GM12878 (cell line): ENCODE results near the gene HNRNPU. TPM values are rescaled to one million over a fixed set of nuclear protein-coding genes. Genes with fewer than 3 reads are reported as not detected.

Experiments used
- ATAC-seq: fragments of 200-7000 bp; cut with Tn5 transposase; 3 replicates; pipeline ENCODE4 v1.9.1; 2020; ENCODE audit warnings: mild to moderate bottlenecking, moderate library complexity
- BruUV-seq: library from RNA; stranded (reverse); fragments of 400-500 nt; replicated peaks from 2 replicates; lab custom pipeline; 2021; lab: Mats Ljungman, UMichigan
- CTCF ChIA-PET: fragments of 300-600 bp; sonication (Branson Sonifier 250); formaldehyde crosslinking; extraction: SDS; loops from one replicate; lab custom pipeline; 2021; ENCODE audit warnings: inconsistent platforms; lab: Yijun Ruan, JAX
- POLR2A ChIA-PET: fragments of 350-600 bp; formaldehyde crosslinking; extraction: SDS; loops from one replicate; lab custom pipeline; 2021; ENCODE audit warnings: inconsistent platforms; lab: Charles Lee
- RAD21 ChIA-PET: fragments of 300-600 bp; sonication (Branson Sonifier 250); formaldehyde crosslinking; loops from one replicate; lab custom pipeline; 2023; ENCODE audit warnings: antibody characterized with exemption; ENCODE audit not compliant: unreplicated experiment; lab: Charles Lee
- SMC1A ChIA-PET: fragments of 300-600 bp; sonication (Branson Sonifier 250); formaldehyde crosslinking; loops from one replicate; lab custom pipeline; 2023; ENCODE audit not compliant: unreplicated experiment, uncharacterized antibody; lab: Charles Lee
- DNase-seq: peaks from one replicate; pipeline ENCODE4 v3.0.0-alpha.2; 2011; ENCODE audit warnings: low read depth, low spot score
- FAIRE-seq: peaks from 3 replicates; lab custom pipeline; 2011; peaks lifted over from hg19 to GRCh38; lab: Jason Lieb, UNC
- H2AFZ ChIP-seq: 2 replicates; pipeline ENCODE4 v1.6.0; 2011; ENCODE audit warnings: low read depth, low read length, control low read depth; ENCODE audit not compliant: control insufficient read depth
- H3K27ac ChIP-seq: 2 replicates; pipeline ENCODE4 v1.5.1; 2011; ENCODE audit warnings: control low read depth; ENCODE audit not compliant: control insufficient read depth, insufficient read depth
- H3K27me3 ChIP-seq, 2 experiments: replicated peaks in 1 of 2; 2 replicates each; pipeline versions ENCODE4 v1.6.0 to v1.6.1; 2011; ENCODE audit warnings: low read length in 1 of 2; ENCODE audit not compliant: control insufficient read depth in 2 of 2, insufficient read depth in 2 of 2
- H3K36me3 ChIP-seq, 2 experiments: 2 replicates each; pipeline ENCODE4 v1.5.1; 2011; ENCODE audit warnings: low read length in 1 of 2; ENCODE audit not compliant: control insufficient read depth in 2 of 2, insufficient read depth in 2 of 2
- H3K4me1 ChIP-seq: 2 replicates; pipeline ENCODE4 v1.6.1; 2011; ENCODE audit warnings: mild to moderate bottlenecking, low read length, moderate library complexity, mixed read lengths; ENCODE audit not compliant: control insufficient read depth, insufficient read depth
- H3K4me2 ChIP-seq: 2 replicates; pipeline ENCODE4 v1.6.0; 2011; ENCODE audit warnings: control low read depth; ENCODE audit not compliant: control insufficient read depth, insufficient read depth
- H3K4me3 ChIP-seq: fragments of 200-600 bp; sonication (generic); 2 replicates; pipeline ENCODE4 v1.5.1; 2016
- H3K79me2 ChIP-seq: 2 replicates; pipeline ENCODE4 v1.6.0; 2011; ENCODE audit warnings: low read length; ENCODE audit not compliant: control insufficient read depth, insufficient read depth
- H3K9ac ChIP-seq: 2 replicates; pipeline ENCODE4 v1.8.0; 2011; ENCODE audit warnings: low read length, control low read depth, mixed read lengths; ENCODE audit not compliant: control insufficient read depth, insufficient read depth
- H3K9me3 ChIP-seq: replicated peaks from 3 replicates; pipeline ENCODE4 v1.5.1; 2011; ENCODE audit warnings: mild to moderate bottlenecking, low read length; ENCODE audit not compliant: control insufficient read depth, insufficient read depth
- H4K20me1 ChIP-seq: 2 replicates; pipeline ENCODE4 v1.6.0; 2011; ENCODE audit not compliant: control insufficient read depth, insufficient read depth
- CHD2 ChIP-seq: IDR thresholded peaks from 2 replicates; pipeline ENCODE4 v1.6.1; 2011; ENCODE audit warnings: low read depth, low read length, improper control_type of control experiment, borderline replicate concordance
- PAX8 ChIP-seq: fragments of 450-650 bp; IDR thresholded peaks from 2 replicates; pipeline ENCODE4 v1.6.1; 2017; ENCODE audit warnings: mild to moderate bottlenecking, moderate library complexity
- REST ChIP-seq: IDR thresholded peaks from 2 replicates; pipeline ENCODE4 v1.6.1; 2012; ENCODE audit warnings: mild to moderate bottlenecking, low read depth, low read length
- ZZZ3 ChIP-seq: IDR thresholded peaks from 2 replicates; pipeline ENCODE4 v1.6.1; 2011; ENCODE audit warnings: low read depth; ENCODE audit not compliant: control insufficient read depth, insufficient read length
- WGBS: methylation state at CpG from one replicate; pipeline ENCODE4 v1.1.6; 2016; ENCODE audit warnings: low lambda C conversion rate; ENCODE audit not compliant: insufficient replicate concordance, insufficient coverage; ENCODE audit errors: missing lambda C conversion rate; 5-methylcytosine and 5-hydroxymethylcytosine counted together
- in situ Hi-C: fragments of 300-500 bp; cut with MboI; formaldehyde crosslinking; loops from 9 replicates; pipeline ENCODE4 v1.14.3; 2018; ENCODE audit warnings: mixed read lengths
- intact Hi-C: fragments of 100-400 bp; cut with micrococcal nuclease; formaldehyde crosslinking; loops from one replicate; pipeline ENCODE4 v1.14.2; 2022; ENCODE audit not compliant: unreplicated experiment
- polyA plus RNA-seq, 11 experiments: library from polyadenylated mRNA; depleted of rRNA in 4 of 11; unstranded in 6 of 11; stranded (reverse) in 5 of 11; fragments of >200 nt; fragmentation: Nextera tagmentation in 4 of 11; fragmentation: Illumina TruSeq in 1 of 11; extraction: Ambion mirVana in 4 of 11; extraction: Trizol in 1 of 11; gene quantifications; 1 replicate in 1 of 11; 2 replicates in 10 of 11; pipeline versions ENCODE4 v1.2.1 to v1.2.3, GENCODE V29; 2011 to 2016; ENCODE audit warnings: inconsistent platforms in 2 of 11, missing spikeins in 2 of 11, low read depth in 1 of 11
- total RNA-seq, 4 experiments: library from RNA; depleted of rRNA in 3 of 4; stranded (reverse); fragments of >200 nt in 3 of 4; fragmentation: Illumina TruSeq in 1 of 4; extraction: Trizol in 1 of 4; gene quantifications; 2 replicates each; pipeline versions ENCODE4 v1.2.1 to v1.2.3, GENCODE V29; 2013 to 2021

HNRNPU gene
- total and polyA plus RNA-seq, 10 of the 15 experiments (the other 5 are each of a cell fraction or from before 2014, with no cell fraction given), result 163 to 569 (median 420) TPM

GRCh38 chr1:244881552-244882280, 17.4 kb upstream of the HNRNPU start:
- FAIRE-seq, result no peak
- Histone ChIP-seq H3K27me3 (no peaks in the 10 kb centered on the region), H3K9me3 (no peaks in the 10 kb centered on the region), H3K79me2 (no peaks in the 10 kb centered on the region), H3K36me3 (no peaks in the 10 kb centered on the region), H2AFZ (no peak overlapping the region), H3K4me2 (no peak overlapping the region), H3K9ac (no peak overlapping the region), H3K4me1 (no peaks in the 10 kb centered on the region), H3K4me3 (no peak overlapping the region), H3K27ac (no peak overlapping the region), H4K20me1 (no peaks in the 10 kb centered on the region)
- no TSS peak for BruUV-seq
- CTCF ChIA-PET, result interaction anchor here (0.5 kb wide), 1 partner anchor 54 kb away, joined by 4 read pairs; no protein-coding TSS in a partner anchor
- in situ Hi-C loops, result no loop called here
- intact Hi-C loops, result no loop called here
- no peak for TF ChIP-seq PAX8
- TF ChIP-seq ZZZ3, result no peak
- no peak for TF ChIP-seq REST
- no peak for TF ChIP-seq CHD2
- SMC1A ChIA-PET, result no interaction called here
- WGBS, result 42% methylated on average over 11 of the region's 11 CpGs
- no peak for ATAC-seq
- DNase-seq, result no peak
- POLR2A ChIA-PET, result no interaction called here
- RAD21 ChIA-PET, result interaction anchor here (0.6 kb wide), 1 partner anchor 31 kb away, joined by 3 read pairs; no protein-coding TSS in a partner anchor
